MM.1S (cell line): Measurements from ENCODE around the gene OAF.
"Not testable (repeated sequence)": the region's sequence is repeated elsewhere in the genome, so short reads cannot be mapped to it uniquely, and the experiment has no call there.

Experiments used
- CTCF ChIP-seq: fragments of 300-600 bp; sonication (generic); IDR thresholded peaks from 2 replicates; pipeline ENCODE4 v1.5.1; 2016; ENCODE audit warnings: antibody characterized with exemption, low read length, mixed read lengths
- EZH2 ChIP-seq: fragments of 300-600 bp; sonication (generic); optimal IDR thresholded peaks from 2 replicates; pipeline ENCODE3; 2017; ENCODE audit warnings: low read depth, mild to moderate bottlenecking, antibody characterized with exemption, low read length, mixed read lengths

- not testable (repeated sequence) for TF ChIP-seq CTCF, EZH2
Observed at GRCh38 chr11:120273956-120274355, 63.1 kb downstream of the OAF start.
